PC-3 (cell line): ENCODE data around the gene MYO5C. TPM values are rescaled to one million over a fixed set of nuclear protein-coding genes. Genes with fewer than 3 reads are reported as not detected.

Experiments
- ATAC-seq: fragments of 200-7000 bp; cut with Tn5 transposase; 2 replicates; pipeline ENCODE4 v1.9.1; 2020; ENCODE audit warnings: mild to moderate bottlenecking, moderate library complexity
- BruUV-seq: library from RNA; stranded (reverse); fragments of 400-500 nt; replicated peaks from 2 replicates; lab custom pipeline; 2021; lab: Mats Ljungman, UMichigan
- CTCF ChIA-PET: fragments of 300-600 bp; sonication (Branson Sonifier 250); formaldehyde crosslinking; loops from one replicate; lab custom pipeline; 2022; ENCODE audit warnings: antibody characterized with exemption; lab: Charles Lee
- POLR2A ChIA-PET: fragments of 300-600 bp; sonication (Branson Sonifier 250); formaldehyde crosslinking; loops from one replicate; lab custom pipeline; 2022; ENCODE audit warnings: antibody characterized with exemption; ENCODE audit not compliant: unreplicated experiment; lab: Charles Lee
- DNase-seq: peaks from one replicate; pipeline ENCODE4 v3.0.0-alpha.2; 2015
- H2AFZ ChIP-seq: fragments of 300-600 bp; sonication (generic); 2 replicates; pipeline ENCODE4 v1.6.0; 2016; ENCODE audit warnings: antibody characterized with exemption, low read length
- H3F3A ChIP-seq: fragments of 300-600 bp; sonication (generic); one replicate; pipeline ENCODE4 v1.6.0; 2017; ENCODE audit warnings: antibody characterized with exemption, low read length, control low read depth, mild to moderate bottlenecking; ENCODE audit not compliant: unreplicated experiment
- H3K27ac ChIP-seq: fragments of 300-600 bp; sonication (generic); 2 replicates; pipeline ENCODE4 v1.5.1; 2016; ENCODE audit warnings: mild to moderate bottlenecking, low read length
- H3K27me3 ChIP-seq: fragments of 300-600 bp; sonication (generic); 2 replicates; pipeline ENCODE4 v1.6.1; 2016; ENCODE audit warnings: low read length, mixed read lengths
- H3K36me3 ChIP-seq: fragments of 300-600 bp; sonication (generic); 2 replicates; pipeline ENCODE4 v1.6.1; 2016; ENCODE audit warnings: low read depth, mixed run types, low read length, mixed read lengths
- H3K4me1 ChIP-seq: fragments of 300-600 bp; sonication (generic); 2 replicates; pipeline ENCODE4 v1.5.1; 2016; ENCODE audit warnings: low read length; ENCODE audit not compliant: insufficient read depth
- H3K4me2 ChIP-seq: fragments of 300-600 bp; sonication (generic); 2 replicates; pipeline ENCODE4 v1.6.0; 2016; ENCODE audit warnings: low read length
- H3K4me3 ChIP-seq: fragments of 300-600 bp; sonication (generic); 2 replicates; pipeline ENCODE4 v1.5.1; 2016; ENCODE audit warnings: mild to moderate bottlenecking, low read length, mixed read lengths
- H3K79me2 ChIP-seq: fragments of 300-600 bp; sonication (generic); 2 replicates; pipeline ENCODE4 v1.6.1; 2017; ENCODE audit warnings: low read length, mixed read lengths
- H3K9ac ChIP-seq: fragments of 300-600 bp; sonication (generic); 2 replicates; pipeline ENCODE4 v1.6.0; 2016; ENCODE audit warnings: mild to moderate bottlenecking, low read length
- H3K9me2 ChIP-seq: fragments of 300-600 bp; sonication (generic); replicated peaks from 2 replicates; pipeline ENCODE4 v1.6.1; 2016; ENCODE audit warnings: mixed run types, low read length, mixed read lengths
- H3K9me3 ChIP-seq: fragments of 300-600 bp; sonication (generic); 2 replicates; pipeline ENCODE4 v1.6.1; 2016; ENCODE audit warnings: low read length, mixed read lengths
- H4K20me1 ChIP-seq: fragments of 300-600 bp; sonication (generic); 2 replicates; pipeline ENCODE4 v1.6.1; 2016; ENCODE audit warnings: low read length, mixed read lengths
- CTCF ChIP-seq: fragments of 300-600 bp; sonication (generic); conservative IDR thresholded peaks from 2 replicates; pipeline ENCODE4 v1.5.1; 2017; ENCODE audit warnings: antibody characterized with exemption, low read depth, mild to moderate bottlenecking, low read length
- EZH2 ChIP-seq: fragments of 300-600 bp; sonication (generic); IDR thresholded peaks from one replicate; pipeline ENCODE4 v1.6.1; 2017; ENCODE audit warnings: antibody characterized with exemption, mild to moderate bottlenecking, low read length; ENCODE audit not compliant: unreplicated experiment
- EZH2phosphoT487 ChIP-seq: fragments of 300-600 bp; sonication (generic); IDR thresholded peaks from 2 replicates; pipeline ENCODE4 v1.6.1; 2018; ENCODE audit warnings: mild to moderate bottlenecking, antibody characterized with exemption, low read length, borderline replicate concordance
- intact Hi-C: fragments of 100-400 bp; cut with micrococcal nuclease; formaldehyde crosslinking; loops from 2 replicates; pipeline ENCODE4 v1.9.0; 2023
- total RNA-seq: library from RNA; depleted of rRNA; stranded (reverse); fragments of >200 nt; gene quantifications from 2 replicates; pipeline ENCODE4 v1.2.3, GENCODE V29; 2014

The MYO5C gene
- total RNA-seq, 1 experiment from 2014 or later = 17.7 TPM

- Histone ChIP-seq H3K9me2 (no peaks in the 10 kb centered on the region), H3K4me1 (no peaks in the 10 kb centered on the region), H3F3A (no peaks in the 10 kb centered on the region), H3K27me3 (no peaks in the 10 kb centered on the region), H3K4me2 (no peak overlapping the region), H3K9me3 (no peaks in the 10 kb centered on the region), H3K9ac (no peak overlapping the region), H3K27ac (no peak overlapping the region), H2AFZ (no peak overlapping the region), H3K79me2 (no peaks in the 10 kb centered on the region), H3K36me3 (no peaks in the 10 kb centered on the region), H4K20me1 (no peaks in the 10 kb centered on the region), H3K4me3 (no peak overlapping the region)
- intact Hi-C loops = no loop called here
- DNase-seq (no peak), ATAC-seq (no peak)
- ChIA-PET CTCF (no interaction called here), POLR2A (no interaction called here)
- TF ChIP-seq EZH2 (no peak), CTCF (no peak), EZH2phosphoT487 (no peak)
- no TSS peak for BruUV-seq
Measured at GRCh38 chr15:52161406-52161966, 134.1 kb downstream of the MYO5C start.

GRCh38 chr15:52159645-52160044 lies 136.0 kb downstream of the MYO5C start:
- ChIA-PET POLR2A (no interaction called here), CTCF (no interaction called here)
- no peak overlapping the region for H3K4me3 ChIP-seq
- no peak overlapping the region for H2AFZ ChIP-seq
- no TSS peak for BruUV-seq
- H3K4me2 ChIP-seq = no peak overlapping the region
- no peak for ATAC-seq
- no peaks in the 10 kb centered on the region for H3F3A ChIP-seq
- no peaks in the 10 kb centered on the region for H3K36me3 ChIP-seq
- no peaks in the 10 kb centered on the region for H3K9me2 ChIP-seq
- H3K27me3 ChIP-seq = no peaks in the 10 kb centered on the region
- H3K27ac ChIP-seq = no peak overlapping the region
- no peaks in the 10 kb centered on the region for H3K9me3 ChIP-seq
- no peak for DNase-seq
- no peaks in the 10 kb centered on the region for H3K4me1 ChIP-seq
- TF ChIP-seq EZH2phosphoT487 = no peak
- no peak for TF ChIP-seq EZH2
- TF ChIP-seq CTCF = no peak
- H3K9ac ChIP-seq = no peak overlapping the region
- H3K79me2 ChIP-seq = no peaks in the 10 kb centered on the region
- intact Hi-C loops = no loop called here
- no peaks in the 10 kb centered on the region for H4K20me1 ChIP-seq

DNA sequence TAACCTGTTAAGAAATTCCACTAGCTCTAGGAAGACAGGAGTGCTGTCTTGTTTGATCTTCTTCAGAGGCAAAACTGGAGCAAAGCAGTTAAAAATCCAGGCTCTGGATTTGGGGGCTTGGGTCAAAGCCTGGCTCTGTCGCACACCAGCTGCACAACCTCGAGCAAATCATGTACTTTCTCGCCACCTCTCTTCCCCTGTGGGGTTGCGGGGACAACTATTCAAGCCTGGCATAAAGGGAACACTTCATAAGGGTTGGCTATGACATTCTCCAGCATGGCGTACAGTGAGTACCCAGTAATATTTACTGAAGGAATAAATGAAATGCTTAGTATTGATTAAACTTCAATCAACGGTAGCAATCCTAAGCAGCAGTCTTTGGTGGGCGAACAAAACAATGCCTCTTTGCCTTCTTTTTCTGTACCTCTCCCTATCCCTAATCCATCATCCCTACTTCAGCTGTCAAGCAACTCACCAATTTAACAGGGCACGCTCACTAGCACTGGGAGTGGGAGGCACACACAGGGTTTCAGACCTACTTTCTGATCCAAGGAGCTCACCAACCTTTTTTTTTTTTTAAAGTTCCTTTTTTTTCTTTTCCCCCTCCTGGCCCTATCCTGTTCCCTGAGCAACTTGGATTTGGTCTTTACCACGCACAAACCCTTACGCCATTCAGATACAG lies 137.4 kb downstream of the MYO5C start:
- no peaks in the 10 kb centered on the region for H4K20me1 ChIP-seq
- CTCF ChIA-PET = no interaction called here
- no peak overlapping the region for H3K4me3 ChIP-seq
- intact Hi-C loops = no loop called here
- H3K4me2 ChIP-seq = no peak overlapping the region
- ATAC-seq (no peak), DNase-seq (no peak)
- POLR2A ChIA-PET = interaction anchor here (0.5 to 0.6 kb wide), 2 partner anchors 177 to 181 kb away, joined by 5 to 7 read pairs; no protein-coding TSS in a partner anchor
- H3K27me3 ChIP-seq = no peaks in the 10 kb centered on the region
- TF ChIP-seq CTCF (no peak), EZH2phosphoT487 (no peak), EZH2 (no peak)
- no TSS peak for BruUV-seq
- no peak overlapping the region for H3K27ac ChIP-seq
- no peaks in the 10 kb centered on the region for H3K36me3 ChIP-seq
- no peaks in the 10 kb centered on the region for H3F3A ChIP-seq
- no peaks in the 10 kb centered on the region for H3K9me3 ChIP-seq
- no peak overlapping the region for H2AFZ ChIP-seq
- no peaks in the 10 kb centered on the region for H3K79me2 ChIP-seq
- H3K9ac ChIP-seq = no peak overlapping the region
- no peaks in the 10 kb centered on the region for H3K9me2 ChIP-seq
- H3K4me1 ChIP-seq = no peaks in the 10 kb centered on the region
